MCF 10A (cell line): ENCODE results near the gene BAIAP2L2. TPM values are rescaled to one million over a fixed set of nuclear protein-coding genes. Genes with fewer than 3 reads are reported as not detected.

Experiments used
- BruUV-seq: library from RNA; stranded (reverse); fragments of 400-500 nt; replicated peaks from 2 replicates; lab custom pipeline; 2021; lab: Mats Ljungman, UMichigan
- CTCF ChIA-PET: fragments of 300-600 bp; sonication (Branson Sonifier 250); formaldehyde crosslinking; extraction: SDS; loops from one replicate; lab custom pipeline; 2021; ENCODE audit warnings: antibody characterized with exemption, inconsistent platforms; lab: Yijun Ruan, JAX
- POLR2A ChIA-PET: fragments of 300-600, 350-650 bp; sonication (Branson Sonifier 250); formaldehyde crosslinking; extraction: SDS; loops from one replicate; lab custom pipeline; 2020; ENCODE audit warnings: antibody characterized with exemption, inconsistent platforms; lab: Yijun Ruan, JAX
- DNase-seq: peaks from one replicate; pipeline ENCODE4 v3.0.0-alpha.2; 2018; ENCODE audit not compliant: unreplicated experiment
- H3K27ac Mint-ChIP-seq: one replicate; pipeline ENCODE4 v1.8.0; 2022; ENCODE audit warnings: mild to moderate bottlenecking, low read depth, mixed read lengths; ENCODE audit not compliant: unreplicated experiment
- H3K27me3 Mint-ChIP-seq: one replicate; pipeline ENCODE4 v1.8.0; 2022; ENCODE audit warnings: mixed read lengths; ENCODE audit not compliant: insufficient read depth, unreplicated experiment
- H3K36me3 Mint-ChIP-seq: one replicate; pipeline ENCODE4 v1.8.0; 2022; ENCODE audit warnings: mild to moderate bottlenecking, moderate library complexity, mixed read lengths; ENCODE audit not compliant: insufficient read depth, unreplicated experiment
- H3K4me1 Mint-ChIP-seq: one replicate; pipeline ENCODE4 v1.8.0; 2022; ENCODE audit warnings: mixed read lengths; ENCODE audit not compliant: insufficient read depth, unreplicated experiment
- H3K4me3 Mint-ChIP-seq: one replicate; pipeline ENCODE4 v1.8.0; 2022; ENCODE audit warnings: mild to moderate bottlenecking, moderate library complexity, mixed read lengths; ENCODE audit not compliant: unreplicated experiment
- H3K9me3 Mint-ChIP-seq: one replicate; pipeline ENCODE4 v1.8.0; 2022; ENCODE audit warnings: mixed read lengths; ENCODE audit not compliant: unreplicated experiment
- CTCF ChIP-seq: fragments of 200-600 bp; IDR thresholded peaks from one replicate; pipeline ENCODE4 v1.8.0; 2022; ENCODE audit warnings: antibody characterized with exemption, mild to moderate bottlenecking; ENCODE audit not compliant: unreplicated experiment
- intact Hi-C: fragments of 100-400 bp; cut with micrococcal nuclease; formaldehyde crosslinking; loops from 2 replicates; pipeline ENCODE4 v1.14.1; 2022
- total RNA-seq: library from RNA; stranded (reverse); gene quantifications from 2 replicates; pipeline ENCODE4 v1.2.3, GENCODE V29; 2022

BAIAP2L2 gene
- total RNA-seq, 1 experiment from 2014 or later: 7.1 TPM

DNA sequence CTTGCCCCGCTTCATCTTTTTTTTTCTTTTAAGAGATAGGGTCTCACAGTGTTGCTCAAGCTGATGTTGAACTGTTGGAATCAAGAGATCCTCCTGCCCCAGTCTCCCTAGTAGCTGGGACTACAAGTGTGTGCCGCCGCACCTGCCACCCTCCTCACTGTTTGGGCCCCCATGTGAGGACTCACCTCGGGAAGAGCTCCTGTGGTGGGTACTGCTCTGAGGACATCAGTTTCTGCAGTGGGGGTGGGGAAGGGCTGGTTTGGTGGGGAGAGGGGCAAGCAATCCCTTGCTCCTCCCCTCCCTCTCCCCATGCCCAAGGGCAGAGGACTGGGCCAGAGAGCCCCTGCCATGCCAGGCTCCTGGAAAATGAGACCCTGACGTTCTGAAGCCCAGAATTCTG, 25.0 kb downstream of the BAIAP2L2 start:
- Mint-ChIP-seq H3K4me3 (no peak overlapping the region), H3K36me3 (peaks cover 10% of the 10 kb centered on the region), H3K27ac (no peak overlapping the region), H3K9me3 (no peaks in the 10 kb centered on the region), H3K4me1 (peaks cover 12% of the 10 kb centered on the region), H3K27me3 (no peaks in the 10 kb centered on the region)
- intact Hi-C loops: no loop called here
- no TSS peak for BruUV-seq
- POLR2A ChIA-PET: no interaction called here
- TF ChIP-seq CTCF: no peak
- CTCF ChIA-PET: interaction anchor here (0.6 kb wide), 1 partner anchor 596 kb away, joined by 3 read pairs; no protein-coding TSS in a partner anchor
- no peak for DNase-seq

DNA sequence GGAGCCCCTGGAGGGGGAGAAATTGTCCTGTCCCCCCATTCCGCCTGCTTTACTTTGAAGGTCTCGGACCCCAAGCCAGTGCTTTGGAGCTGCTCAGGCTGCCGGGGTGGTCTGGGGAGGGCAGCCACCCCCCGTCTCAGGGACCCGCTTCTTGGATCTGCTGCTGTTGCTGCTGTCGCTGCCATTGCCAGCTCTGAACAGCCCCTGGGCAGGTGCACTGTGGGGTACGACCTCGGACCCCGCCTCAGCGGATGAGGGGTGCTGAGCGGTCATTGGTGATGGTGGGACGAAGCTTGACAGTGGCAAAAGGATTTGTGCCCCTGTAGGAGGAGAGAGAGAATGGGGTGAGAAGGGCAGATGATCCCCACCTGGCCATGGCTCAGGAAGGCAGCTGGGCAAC, 25.4 kb downstream of the BAIAP2L2 start:
- Mint-ChIP-seq H3K27ac (no peak overlapping the region), H3K4me1 (peaks cover 12% of the 10 kb centered on the region)
- BruUV-seq: no TSS peak

DNA sequence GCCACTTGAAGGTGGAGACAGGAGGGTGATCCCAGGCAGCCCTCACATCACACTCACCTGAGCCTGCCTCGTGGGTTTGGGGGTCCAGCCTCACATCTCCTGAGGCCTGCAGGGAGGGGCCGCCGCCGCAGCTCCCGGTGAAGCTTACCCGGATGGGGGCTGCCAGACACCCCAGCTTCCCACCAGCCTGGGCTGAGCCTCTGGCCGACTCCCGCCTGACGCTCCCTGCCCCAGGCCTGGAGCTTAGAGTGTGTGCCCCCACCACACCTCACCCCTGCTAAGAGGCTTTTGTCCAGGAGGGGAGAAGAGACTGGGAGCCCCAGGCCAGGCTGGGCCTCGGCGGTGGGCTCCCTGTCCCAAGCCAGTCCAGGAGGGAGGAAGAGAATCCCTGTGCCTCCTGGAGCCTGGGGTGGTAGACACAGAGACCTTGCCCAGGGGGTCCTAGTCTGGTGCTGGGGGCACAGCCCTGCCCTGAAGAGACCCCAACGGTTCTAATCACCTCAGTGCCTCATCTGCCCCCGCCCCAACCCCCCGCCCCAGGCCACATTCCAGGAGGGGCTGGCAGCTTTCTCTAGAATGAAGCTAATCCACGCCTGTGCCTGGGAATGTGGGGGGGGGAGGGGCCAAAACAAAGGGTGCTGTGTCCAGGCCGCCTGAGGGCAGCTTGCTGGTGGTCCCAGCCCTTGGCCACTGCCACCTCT, 26.4 kb downstream of the BAIAP2L2 start, which contains the start of gene SLC16A8:
SLC16A8 (minus strand) TSS at position 254 of the 701 bp plus-strand sequence. CDS start 1,311 bp downstream, outside the sequence.
- intact Hi-C loops: no loop called here
- peaks cover 12% of the 10 kb centered on the region for H3K4me1 Mint-ChIP-seq
- DNase-seq: no peak
- H3K4me3 Mint-ChIP-seq: no peak within 1 kb of the TSS
- H3K27me3 Mint-ChIP-seq: no peaks in the 10 kb centered on the region
- ChIA-PET POLR2A (no interaction called here), CTCF (no interaction called here)
- H3K9me3 Mint-ChIP-seq: no peaks in the 10 kb centered on the region
- H3K36me3 Mint-ChIP-seq: peaks cover 10% of the 10 kb centered on the region
- no peak for TF ChIP-seq CTCF
- no TSS peak for BruUV-seq
- no peak within 1 kb of the TSS for H3K27ac Mint-ChIP-seq

More for the DNA sequence above, 25.4 kb downstream of the BAIAP2L2 start:
- ChIA-PET POLR2A (no interaction called here), CTCF (no interaction called here)
- H3K4me3 Mint-ChIP-seq: no peak overlapping the region
- H3K36me3 Mint-ChIP-seq: peaks cover 10% of the 10 kb centered on the region
- intact Hi-C loops: no loop called here
- H3K9me3 Mint-ChIP-seq: no peaks in the 10 kb centered on the region
- no peak for DNase-seq
- H3K27me3 Mint-ChIP-seq: no peaks in the 10 kb centered on the region
- no peak for TF ChIP-seq CTCF

GRCh38 chr22:38082986-38083710, 27.3 kb downstream of the BAIAP2L2 start:
- intact Hi-C loops: no loop called here
- POLR2A ChIA-PET: interaction anchor here (0.6 kb wide), 1 partner anchor 491 kb away, joined by 3 read pairs; no protein-coding TSS in a partner anchor
- no peak for DNase-seq
- Mint-ChIP-seq H3K4me1 (peaks cover 11% of the 10 kb centered on the region), H3K9me3 (no peaks in the 10 kb centered on the region), H3K36me3 (peaks cover 9% of the 10 kb centered on the region), H3K27ac (no peak overlapping the region), H3K4me3 (no peak overlapping the region), H3K27me3 (no peaks in the 10 kb centered on the region)
- BruUV-seq: no TSS peak
- CTCF ChIA-PET: no interaction called here
- TF ChIP-seq CTCF: no peak
